HPDE6-E6E7 (cell line): ENCODE data around the gene AP1AR.

Experiments used
- DNase-seq: peaks from one replicate; pipeline ENCODE4 v3.0.0; 2011; ENCODE audit warnings: missing footprints; ENCODE audit errors: extremely low spot score

AP1AR gene

GRCh38 chr4:112312610-112313239 is 81.1 kb downstream of the AP1AR start:
- DNase-seq, result no peak

- DNase-seq, result no peak
These were observed 83.9 kb downstream of the AP1AR start for GRCh38 chr4:112315446-112315845.

GRCh38 chr4:112316360-112316759 is 84.8 kb downstream of the AP1AR start:
- DNase-seq, result no peak

DNA sequence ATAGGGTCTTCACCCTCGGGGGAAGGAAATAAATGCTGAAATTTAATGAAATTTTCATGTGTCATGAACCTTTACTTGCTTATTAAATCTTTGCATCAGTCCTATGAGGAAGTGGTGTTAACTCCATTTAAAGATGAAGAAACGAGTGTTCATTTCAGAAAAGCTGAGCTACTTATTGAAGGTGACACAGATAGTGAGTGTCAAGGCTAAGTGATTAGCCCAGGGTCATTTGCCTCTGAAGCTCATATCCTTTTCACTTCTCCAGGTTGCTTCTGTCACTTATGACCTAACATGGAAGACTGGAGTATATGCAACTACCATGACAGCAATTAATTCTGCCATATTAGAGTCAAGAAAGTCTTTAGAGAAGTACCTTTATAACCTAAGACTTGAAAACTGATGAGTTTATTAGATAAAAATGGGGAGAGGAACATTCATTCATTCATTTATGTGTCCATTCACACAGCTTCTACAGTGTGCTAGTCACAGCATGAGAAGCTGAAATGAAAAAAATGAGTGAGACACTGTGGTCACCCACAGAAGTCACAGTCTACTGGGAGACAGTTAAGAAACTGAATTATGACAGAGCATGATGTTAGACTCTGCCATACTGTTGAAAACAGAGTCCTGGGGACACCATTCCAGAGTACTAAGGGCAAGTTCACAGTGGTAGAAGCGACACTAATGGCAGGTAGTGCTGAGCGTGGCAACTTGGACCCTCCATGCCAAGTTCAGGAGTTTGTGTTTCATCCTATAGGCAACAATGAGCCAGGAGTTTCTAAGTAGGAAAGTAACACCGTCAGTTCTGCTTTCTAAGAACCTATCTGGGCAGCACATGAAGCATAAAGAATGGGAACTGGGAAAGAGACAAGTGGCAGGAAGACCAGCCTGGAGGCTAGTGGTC is 86.9 kb downstream of the AP1AR start:
- no peak for DNase-seq
